PFSK-1 (cell line): ENCODE data around the gene SPATA25.

Experiments
- POLR2AphosphoS5 ChIP-seq: IDR thresholded peaks from 2 replicates; pipeline ENCODE4 v1.6.1; 2012; ENCODE audit warnings: low read depth, mild to moderate bottlenecking, control low read depth, low read length, moderate library complexity
- TAF1 ChIP-seq: IDR thresholded peaks from 2 replicates; pipeline ENCODE4 v1.6.1; 2012; ENCODE audit warnings: low read length, control low read depth, borderline replicate concordance; ENCODE audit not compliant: insufficient read depth
- TF ChIP-seq, protein P1 (sequence below), 2 experiments: IDR thresholded peaks; 2 replicates each; pipeline versions ENCODE4 v1.6.1 to v1.8.0; 2011 to 2012; ENCODE audit warnings: low read depth in 2 of 2, low read length in 2 of 2, control low read depth in 1 of 2, inconsistent platforms in 1 of 2, mild to moderate bottlenecking in 1 of 2, moderate library complexity in 1 of 2; ENCODE audit not compliant: insufficient read depth in 1 of 2

DNA sequence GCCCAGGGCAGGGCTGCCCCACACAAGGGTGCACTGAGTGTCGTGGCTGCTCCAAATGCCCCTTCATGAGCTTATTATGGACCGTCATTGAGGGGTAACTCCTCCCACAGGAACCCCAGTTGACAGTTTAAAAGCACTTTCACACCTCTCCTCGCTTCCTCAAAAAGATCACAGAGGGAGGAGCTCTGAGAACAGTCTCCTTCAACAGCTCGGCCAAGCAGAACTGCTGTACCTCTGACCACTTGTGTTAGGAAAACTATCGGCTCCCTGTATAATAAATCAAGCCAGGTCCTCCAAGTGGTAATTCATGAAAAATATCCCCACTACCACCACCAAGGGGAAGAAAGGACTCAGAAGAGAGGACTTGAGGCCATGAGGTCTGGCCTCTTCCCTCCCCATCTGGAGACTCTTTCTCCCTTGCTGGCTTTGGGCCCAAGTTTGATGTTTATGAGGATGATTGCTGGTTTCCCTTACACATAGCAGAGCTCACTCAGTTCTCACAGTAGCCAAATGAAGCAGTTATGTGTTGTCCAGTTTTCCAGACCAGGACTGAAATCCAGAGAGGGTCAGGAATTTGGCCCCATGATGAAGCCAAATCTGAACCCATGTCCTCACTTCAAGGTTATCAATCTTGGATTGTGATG is 45.1 kb downstream of the SPATA25 start:
- TF ChIP-seq, protein P1, sequence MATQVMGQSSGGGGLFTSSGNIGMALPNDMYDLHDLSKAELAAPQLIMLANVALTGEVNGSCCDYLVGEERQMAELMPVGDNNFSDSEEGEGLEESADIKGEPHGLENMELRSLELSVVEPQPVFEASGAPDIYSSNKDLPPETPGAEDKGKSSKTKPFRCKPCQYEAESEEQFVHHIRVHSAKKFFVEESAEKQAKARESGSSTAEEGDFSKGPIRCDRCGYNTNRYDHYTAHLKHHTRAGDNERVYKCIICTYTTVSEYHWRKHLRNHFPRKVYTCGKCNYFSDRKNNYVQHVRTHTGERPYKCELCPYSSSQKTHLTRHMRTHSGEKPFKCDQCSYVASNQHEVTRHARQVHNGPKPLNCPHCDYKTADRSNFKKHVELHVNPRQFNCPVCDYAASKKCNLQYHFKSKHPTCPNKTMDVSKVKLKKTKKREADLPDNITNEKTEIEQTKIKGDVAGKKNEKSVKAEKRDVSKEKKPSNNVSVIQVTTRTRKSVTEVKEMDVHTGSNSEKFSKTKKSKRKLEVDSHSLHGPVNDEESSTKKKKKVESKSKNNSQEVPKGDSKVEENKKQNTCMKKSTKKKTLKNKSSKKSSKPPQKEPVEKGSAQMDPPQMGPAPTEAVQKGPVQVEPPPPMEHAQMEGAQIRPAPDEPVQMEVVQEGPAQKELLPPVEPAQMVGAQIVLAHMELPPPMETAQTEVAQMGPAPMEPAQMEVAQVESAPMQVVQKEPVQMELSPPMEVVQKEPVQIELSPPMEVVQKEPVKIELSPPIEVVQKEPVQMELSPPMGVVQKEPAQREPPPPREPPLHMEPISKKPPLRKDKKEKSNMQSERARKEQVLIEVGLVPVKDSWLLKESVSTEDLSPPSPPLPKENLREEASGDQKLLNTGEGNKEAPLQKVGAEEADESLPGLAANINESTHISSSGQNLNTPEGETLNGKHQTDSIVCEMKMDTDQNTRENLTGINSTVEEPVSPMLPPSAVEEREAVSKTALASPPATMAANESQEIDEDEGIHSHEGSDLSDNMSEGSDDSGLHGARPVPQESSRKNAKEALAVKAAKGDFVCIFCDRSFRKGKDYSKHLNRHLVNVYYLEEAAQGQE (IDR thresholded peaks at IDR 0.05; ENCODE audit: insufficient read depth in 1 of 2, low read depth in 2 of 2, low read length in 2 of 2), result no peak
- no peak for TF ChIP-seq POLR2AphosphoS5
- no peak for TF ChIP-seq TAF1
